Posterior cingulate gyrus (tissue), 11 donors: ENCODE results near the gene MIB2.

ENCODE experiments used
- DNase-seq, 10 donors: peaks; one replicate each; pipeline versions ENCODE4 v3.0.0 to v3.0.0-alpha.2; 2020 to 2021; ENCODE audit warnings: mixed read lengths in 3 of 10
- intact Hi-C: fragments of 100-400 bp; cut with DNase I; formaldehyde crosslinking; loops from one replicate; pipeline ENCODE4 v1.15.1; 2023

The MIB2 gene

DNA sequence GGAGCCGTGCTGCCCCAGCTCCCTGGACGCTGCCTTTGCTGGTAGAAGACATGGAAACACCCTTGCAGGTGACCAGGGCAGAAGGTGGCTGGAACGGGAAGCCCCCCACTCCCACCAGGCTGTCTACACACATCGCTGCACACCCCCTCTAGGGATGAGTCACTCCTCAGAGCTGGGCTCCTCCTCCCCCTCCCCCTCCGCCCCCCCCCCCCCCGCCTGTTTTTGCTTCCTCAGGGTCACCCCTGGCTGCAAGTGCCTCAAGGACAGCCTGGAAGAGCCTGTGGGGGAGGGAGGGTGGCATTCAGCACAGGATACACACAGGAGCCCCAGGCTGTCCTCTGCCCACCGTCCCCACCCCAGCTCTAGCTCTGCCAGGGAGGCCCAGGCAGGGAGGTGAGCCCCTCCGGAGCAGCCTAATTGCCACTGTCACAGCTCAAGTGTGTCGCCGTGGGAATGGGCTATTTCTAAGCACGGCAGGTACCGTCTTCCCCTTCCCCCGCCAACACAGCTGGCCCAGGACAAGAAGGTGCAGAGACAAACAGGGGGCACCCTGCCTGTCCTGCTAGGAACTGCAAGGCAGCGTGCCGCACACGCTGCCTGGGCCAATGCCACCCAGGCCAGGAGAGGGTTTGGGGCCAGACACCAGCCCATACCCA is 17.9 kb upstream of the MIB2 start:
- DNase-seq: peak in 3 of 10 donors; percentile 29 to 74 (median 61)
- intact Hi-C loops: no loop called here

DNA sequence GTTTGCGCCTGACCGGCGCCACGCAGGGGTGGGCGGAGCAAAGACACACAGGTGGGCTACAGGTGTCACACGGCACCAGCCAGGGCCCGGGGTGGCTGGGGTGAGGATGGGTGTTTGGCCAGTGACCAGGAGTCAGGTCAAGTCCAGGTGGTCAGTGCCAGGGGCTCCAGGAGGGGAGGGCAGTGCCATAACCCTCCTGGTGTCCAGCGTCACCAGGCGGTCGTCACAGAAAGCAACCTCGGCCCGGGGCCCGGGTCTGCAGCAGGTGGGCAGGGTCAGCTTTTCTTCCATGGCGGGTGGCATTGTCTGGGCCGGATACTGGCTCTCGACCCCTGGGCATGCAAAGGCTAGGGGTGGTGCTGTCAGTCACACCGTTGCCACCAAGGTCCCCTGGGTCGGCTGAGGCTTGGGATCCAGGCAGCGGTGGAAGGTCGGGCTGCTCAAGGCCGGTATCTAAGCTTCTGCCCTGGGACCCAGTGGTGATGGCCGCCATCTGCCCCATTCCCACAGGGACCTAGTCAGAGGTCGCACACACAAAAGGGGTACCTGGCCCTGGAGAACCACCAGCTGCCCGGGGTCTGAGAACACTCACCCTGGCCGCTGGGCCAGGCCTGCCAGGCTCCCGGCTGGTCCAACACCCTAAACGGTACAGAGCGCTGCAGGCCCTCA is 17.1 kb upstream of the MIB2 start:
- peak in 3 of 10 donors; percentile 65 to 70 (median 69) for DNase-seq
- intact Hi-C loops: no loop called here

DNA sequence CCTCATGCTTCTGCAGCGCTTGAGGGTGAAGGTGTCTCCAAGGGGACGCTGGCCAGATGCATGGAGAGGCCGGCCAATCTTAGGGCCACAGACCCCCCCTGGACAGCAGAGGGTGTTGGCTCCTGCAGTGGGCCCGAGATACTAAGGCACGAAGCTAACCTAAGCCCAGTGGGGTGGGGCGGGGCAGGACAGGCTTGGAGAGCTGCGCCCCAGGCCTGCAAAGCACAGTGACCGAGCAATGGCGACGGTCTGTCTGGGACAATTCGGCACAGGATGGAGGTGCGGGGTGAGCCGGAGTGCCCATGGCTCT is 16.6 kb upstream of the MIB2 start:
- DNase-seq: no peak
- intact Hi-C loops: no loop called here

DNA sequence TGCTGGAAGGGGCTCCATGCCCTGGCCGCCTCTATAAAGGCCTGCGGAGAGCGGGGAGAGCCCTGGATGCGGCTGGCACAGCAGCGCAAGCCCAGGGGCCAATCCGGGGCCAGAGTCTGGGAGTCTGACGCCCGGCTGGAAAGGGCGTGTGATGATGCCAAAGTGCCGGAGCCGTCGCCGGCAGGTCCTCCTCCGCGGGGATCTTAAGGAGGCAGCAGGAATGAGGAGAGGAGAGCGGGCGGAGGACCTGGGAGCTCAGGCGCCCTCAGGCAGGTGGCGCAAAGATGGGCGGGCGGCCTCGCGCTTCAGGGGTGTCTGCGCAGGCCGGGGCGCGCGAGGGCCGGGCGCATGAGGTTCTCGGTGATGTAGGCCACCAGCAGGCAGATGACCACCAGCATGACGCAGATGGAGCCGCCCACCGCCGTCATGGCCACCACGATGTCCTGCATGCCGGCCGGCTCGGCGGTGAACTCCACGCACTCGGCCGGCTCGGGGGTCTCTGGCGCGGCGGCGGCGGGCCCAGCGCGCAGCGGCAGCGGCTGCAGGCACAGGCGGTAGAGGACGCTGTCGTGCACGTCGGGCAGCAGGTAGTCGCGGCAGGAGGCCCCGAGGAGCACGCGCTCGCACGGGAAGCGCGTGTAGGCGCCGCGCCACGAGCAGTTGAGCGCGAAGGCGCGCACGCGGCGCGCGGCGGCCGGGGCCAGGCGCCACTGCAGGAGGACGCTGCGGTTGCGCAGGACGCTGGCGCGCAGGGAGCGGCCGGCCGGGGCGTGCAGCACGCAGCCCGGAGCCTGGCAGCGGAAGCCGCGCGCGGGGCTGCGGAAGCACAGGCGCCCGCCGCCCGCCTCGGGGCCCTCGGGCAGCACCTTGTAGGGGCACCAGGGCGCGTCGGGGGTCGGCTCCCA is 16.0 kb upstream of the MIB2 start:
- peak in 3 of 10 donors; percentile 81 to 90 (median 85) for DNase-seq
- intact Hi-C loops: no loop called here

DNA sequence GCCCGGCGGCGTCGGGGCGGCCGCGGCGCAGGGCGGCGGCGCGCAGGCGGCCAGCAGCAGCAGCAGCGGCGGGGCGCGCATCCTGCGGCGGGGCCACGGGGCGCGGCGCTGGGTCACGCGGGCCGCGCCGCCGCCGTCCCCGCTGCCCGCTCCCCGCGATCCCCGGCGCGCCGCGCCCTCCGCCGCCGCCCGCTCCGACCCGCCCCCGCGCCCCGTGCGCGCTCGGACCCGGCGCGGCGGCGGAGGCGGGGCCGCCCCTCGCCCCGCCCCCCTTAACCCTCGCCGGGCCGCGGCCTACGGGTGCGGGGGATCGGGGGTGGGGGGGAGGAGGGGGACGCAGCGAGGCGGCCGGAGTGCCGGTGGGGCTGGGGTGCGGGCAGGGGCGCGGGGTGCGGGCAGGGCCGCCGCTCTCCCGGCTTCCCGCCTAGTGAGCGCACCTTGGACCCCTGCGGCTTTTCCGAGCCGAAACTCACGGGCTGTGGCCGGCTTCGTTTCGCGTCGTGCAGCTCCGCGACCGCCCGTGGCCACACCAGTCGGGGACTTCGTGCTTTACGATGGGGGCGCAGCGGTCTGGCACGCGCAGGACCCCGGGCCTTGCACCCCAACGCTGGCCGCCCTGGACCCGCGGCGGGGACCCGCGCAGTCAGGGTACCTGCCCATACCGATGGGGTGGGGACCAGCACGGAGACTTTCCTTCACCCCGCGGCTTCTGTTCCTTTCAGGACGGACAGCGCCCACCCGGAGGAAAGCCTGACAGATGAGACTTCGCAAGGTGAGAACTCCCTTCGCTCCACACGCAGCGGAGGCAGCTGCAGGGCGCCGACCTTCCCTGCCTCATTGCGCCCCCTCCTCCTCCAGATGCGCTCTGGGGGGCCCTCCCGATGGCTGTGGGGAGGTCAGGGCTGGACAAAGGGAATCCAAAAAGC is 15.1 kb upstream of the MIB2 start, which contains the start of gene FNDC10:
Gene FNDC10, minus strand, starts transcription at position 201 of the 926 bp plus-strand sequence. Its CDS starts 120 bp downstream, at position 81.
- intact Hi-C loops: no loop called here
- peak in 3 of 10 donors; percentile 72 to 83 (median 79) for DNase-seq

DNA sequence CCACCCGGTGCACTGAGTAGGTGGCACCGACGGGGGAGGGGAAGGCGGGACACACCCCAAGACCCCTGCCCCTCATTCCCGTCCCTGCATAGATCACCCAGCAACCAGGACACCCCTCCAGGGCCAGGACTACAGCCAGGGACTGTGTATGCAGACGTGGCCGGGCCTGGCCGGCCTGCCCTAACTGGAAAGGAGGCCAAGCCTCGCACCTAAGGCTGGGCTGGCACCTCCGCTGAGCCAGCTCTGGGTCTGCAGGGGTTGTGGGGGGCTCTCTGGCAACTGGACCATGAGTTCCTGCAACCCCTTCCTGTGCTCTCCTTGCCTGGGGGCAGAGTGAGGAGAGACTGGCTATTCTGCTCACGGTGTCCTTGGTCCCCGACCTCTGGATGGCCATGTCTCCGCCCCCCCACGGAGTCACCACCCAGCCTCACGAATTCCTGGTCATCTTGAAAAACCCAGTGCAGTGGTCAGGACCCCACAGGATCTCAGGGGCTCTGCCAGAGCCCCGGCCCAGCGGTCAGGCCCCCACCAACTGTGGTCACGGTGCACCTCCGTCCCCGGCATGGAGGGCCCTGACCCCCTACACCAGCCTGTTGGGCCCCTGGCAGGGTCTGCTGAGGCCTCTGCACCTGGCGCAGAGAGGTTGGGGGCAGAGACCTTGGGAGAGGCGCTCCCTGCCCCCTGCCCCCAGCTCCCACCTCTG is 14.3 kb upstream of the MIB2 start:
- intact Hi-C loops: no loop called here
- peak in 3 of 10 donors; percentile 57 to 79 (median 78) for DNase-seq

DNA sequence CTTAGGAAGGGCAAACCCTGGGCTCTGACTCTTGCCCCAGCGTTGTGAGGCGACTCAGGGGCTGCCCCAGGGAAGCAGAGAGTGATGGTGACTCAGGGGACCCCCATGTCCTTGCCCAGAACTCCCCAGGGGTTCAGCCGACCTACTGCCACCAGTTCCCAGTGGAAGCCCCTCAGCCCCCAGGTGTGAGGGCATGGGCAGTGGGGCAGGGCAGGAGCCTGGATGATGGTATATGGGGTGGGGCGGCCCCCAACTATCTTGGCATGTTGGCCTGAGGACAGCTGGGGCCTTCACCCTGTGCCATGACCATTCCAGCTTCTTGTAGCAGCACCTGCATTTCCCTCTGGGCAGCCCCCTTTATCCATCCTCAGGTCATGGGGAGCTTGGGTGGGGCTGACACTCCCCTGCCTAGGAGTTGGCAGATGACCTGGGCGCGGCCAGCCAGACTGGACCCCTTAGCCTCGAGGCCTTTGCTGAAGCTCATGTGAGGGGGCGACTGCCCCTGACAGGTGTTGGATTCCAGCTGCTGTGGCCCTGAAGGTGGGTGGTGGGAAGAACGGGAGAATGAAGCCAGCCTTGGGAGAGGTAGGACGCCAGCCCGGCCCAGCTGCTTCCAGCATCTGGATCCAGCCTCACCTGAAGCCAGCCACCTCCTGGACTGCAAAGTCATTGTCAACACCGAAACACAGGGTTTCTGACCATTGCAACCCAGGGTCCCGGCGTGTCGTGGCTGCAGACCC is 13.6 kb upstream of the MIB2 start:
- intact Hi-C loops: no loop called here
- peak in 3 of 10 donors; percentile 52 to 75 (median 59) for DNase-seq

DNA sequence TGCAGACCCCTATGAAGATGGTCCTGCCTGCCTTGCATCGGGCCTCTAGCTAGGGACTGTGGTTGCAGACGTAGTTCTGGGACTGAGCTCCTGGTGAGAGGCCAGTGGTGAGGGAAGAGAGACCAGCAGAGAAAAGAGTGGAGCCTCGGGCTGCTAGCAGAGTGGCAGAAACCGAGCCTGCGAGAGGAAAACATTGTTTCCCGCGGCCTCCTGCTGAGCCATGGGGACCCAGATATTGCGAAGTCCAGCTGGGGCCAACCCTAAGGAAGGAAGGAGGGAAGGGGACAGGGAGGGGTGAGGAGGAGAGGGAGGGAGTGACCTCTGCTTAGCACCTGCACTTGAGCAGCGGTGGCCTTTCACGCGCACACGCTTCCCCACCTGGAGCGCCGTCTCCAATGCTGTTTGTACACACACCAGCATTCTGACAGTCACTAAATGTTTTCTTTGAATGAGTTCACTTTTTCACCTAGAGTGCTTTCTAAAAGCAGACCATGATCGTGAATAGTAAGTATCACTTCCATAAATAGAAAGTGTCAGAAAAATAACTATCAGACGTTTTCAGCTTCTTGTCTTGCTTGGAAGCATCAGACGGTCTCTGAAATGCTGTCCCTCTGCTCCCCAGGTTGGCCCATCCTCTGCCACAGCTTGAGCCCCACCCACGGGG is 12.9 kb upstream of the MIB2 start:
- intact Hi-C loops: no loop called here
- peak in 3 of 10 donors; percentile 52 to 67 (median 64) for DNase-seq

DNA sequence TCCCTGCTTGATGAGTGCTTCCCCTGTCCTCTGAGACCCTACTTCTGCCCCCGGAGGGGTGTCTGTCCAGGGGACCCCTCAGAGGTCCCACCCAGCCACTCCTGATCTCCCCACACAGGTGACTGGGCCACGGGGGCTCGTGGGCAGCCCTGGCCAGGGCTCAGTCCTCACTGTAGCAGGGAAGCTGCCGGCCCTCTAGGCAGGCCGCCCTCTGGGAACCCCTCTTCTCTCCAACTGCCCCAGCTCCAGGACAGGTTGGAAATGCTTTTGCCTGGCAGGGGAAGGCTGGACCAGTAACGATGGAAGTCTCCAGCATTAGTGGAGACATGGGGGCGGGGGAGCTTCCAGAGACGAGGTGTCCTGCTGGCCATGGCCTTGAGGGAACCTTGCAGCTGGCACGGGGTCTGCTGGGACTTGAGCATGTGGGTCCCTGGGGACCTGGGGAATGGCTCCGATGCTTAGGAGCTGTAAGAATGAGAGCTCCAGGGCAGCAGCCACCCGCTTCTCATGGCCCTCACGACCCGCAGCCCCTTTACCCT is 12.3 kb upstream of the MIB2 start:
- peak in 2 of 10 donors; percentile 52 to 67 for DNase-seq
- intact Hi-C loops: no loop called here

DNA sequence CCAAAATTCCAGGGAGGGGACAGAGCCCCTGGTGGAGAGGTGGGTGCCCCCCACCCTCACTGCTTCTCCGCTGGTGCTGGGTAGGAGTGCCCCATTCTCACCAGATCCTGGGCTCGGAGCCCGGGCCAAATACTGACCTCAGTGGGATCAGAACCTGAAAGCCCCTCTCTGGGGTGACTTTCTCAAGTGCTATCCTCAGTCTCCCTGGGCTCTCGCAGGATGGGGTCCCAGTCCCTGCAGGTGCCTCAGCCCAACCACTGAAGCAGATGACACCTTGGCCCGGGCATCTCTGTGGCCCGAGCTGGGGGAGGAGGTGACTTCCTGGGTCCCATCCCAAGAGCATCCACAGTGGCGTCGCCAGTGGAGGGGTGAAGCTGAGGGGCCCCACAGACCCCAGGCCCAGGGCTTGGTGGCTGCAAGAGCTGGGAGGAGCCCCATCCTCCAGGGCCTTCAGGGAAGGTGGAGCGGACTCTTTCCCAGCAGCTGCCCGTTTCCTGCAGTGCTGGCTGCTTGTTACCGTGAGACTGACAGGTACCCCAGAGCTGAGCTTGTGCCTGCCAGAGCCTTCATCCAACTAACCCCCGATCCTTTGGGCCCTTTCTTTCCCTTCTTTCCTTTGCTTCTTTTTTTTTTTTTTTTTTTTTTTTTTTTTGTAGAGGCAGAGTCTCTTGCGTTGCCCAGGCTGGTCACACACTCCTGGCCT is 11.5 kb upstream of the MIB2 start:
- intact Hi-C loops: no loop called here
- peak in 3 of 10 donors; percentile 39 to 73 (median 67) for DNase-seq

DNA sequence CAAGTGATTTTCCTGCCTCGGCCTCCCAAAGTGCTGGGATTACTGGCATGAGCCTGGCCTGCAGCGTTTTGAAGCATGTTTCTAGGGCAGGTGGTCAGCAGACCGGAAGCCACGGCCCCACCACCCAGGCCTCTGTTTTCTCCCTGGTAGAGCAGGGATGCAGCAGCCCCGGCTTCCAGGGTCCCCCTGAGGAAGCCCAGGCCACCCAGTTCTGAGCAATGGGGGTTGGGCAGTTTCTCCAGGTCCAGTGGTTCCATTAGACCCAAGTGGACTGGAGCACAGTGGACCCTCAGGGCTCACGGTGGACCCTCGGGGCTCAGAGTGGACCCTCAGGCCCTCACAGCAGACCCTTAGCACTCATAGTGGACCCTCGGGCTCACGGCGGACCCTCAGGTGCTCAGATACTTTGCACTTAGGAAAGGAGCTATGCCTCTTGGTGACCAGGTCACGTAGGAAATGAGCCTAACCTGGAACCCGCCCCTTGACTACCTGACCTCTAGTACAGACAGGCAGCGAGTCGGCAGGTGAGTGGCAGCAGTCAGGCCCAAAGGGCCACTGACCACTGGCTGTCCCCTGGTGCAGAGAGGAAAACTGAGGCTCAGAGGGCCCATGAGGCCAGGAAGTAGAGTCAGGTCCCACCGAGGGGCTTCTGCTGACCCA is 10.8 kb upstream of the MIB2 start:
- intact Hi-C loops: no loop called here
- peak in 3 of 10 donors; percentile 39 to 74 (median 61) for DNase-seq

DNA sequence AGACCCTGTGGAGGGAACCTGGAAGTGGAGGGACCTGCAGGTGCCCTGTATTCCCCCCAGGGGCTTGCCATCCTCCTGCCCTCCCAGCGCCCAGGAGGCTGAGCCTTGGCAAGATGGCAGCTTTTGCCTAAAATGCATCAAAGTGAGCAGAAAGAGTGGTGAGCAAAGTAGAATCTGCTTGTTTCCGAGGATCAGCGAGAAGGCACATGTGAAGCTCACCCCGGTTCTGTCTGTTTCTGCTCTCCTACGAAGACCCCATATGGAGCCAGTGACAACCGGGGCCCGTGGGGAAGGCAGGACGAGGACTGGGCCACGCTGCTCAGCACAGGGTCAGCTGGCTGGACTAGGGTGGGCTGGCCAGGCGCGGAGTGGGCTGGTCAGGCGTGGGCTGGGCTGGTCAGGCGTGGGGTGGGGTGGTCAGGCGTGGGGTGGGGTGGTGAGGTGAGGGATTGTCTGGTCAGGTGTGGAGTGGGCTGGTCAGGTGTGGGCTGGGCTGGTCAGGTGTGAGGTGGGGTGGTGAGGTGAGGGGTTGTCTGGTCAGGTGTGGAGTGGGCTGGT is 10.2 kb upstream of the MIB2 start:
- peak in 3 of 10 donors; percentile 45 to 60 (median 59) for DNase-seq

DNA sequence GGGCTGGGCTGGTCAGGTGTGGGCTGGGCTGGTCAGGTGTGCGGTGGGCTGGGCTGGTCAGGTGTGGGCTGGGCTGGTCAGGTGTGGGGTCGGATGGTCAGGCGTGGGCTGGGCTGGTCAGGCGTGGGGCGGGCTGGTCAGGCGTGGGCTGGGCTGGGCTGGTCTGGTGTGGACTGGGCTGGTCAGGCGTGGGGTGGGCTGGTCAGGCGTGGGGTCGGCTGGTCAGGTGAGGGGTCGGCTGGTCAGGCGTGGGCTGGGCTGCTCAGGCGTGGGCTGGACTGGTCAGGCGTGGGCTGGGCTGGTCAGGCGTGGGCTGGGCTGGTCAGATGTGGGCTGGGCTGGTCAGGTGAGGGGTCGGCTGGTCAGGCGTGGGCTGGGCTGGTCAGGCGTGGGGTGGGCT is 9.6 kb upstream of the MIB2 start:
- intact Hi-C loops: no loop called here
- peak in 3 of 10 donors; percentile 34 to 76 (median 59) for DNase-seq

More for the DNA sequence above, 10.2 kb upstream of the MIB2 start:
- intact Hi-C loops: no loop called here

DNA sequence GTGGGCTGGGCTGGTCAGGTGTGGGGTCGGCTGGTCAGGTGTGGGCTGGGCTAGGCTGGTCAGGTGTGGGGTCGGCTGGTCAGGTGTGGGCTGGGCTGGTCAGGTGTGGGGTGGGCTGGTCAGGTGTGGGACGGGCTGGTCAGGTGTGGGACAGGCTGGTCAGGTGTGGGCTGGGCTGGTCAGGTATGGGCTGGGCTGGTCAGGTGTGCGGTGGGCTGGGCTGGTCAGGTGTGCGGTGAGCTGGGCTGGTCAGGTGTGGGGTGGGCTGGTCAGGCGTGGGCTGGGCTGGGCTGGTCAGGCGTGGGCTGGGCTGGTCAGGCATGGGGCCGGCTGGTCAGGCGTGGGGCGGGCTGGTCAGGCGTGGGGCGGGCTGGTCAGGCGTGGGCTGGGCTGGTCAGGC is 9.1 kb upstream of the MIB2 start:
- intact Hi-C loops: no loop called here
- DNase-seq: peak in 2 of 10 donors; percentile 53

DNA sequence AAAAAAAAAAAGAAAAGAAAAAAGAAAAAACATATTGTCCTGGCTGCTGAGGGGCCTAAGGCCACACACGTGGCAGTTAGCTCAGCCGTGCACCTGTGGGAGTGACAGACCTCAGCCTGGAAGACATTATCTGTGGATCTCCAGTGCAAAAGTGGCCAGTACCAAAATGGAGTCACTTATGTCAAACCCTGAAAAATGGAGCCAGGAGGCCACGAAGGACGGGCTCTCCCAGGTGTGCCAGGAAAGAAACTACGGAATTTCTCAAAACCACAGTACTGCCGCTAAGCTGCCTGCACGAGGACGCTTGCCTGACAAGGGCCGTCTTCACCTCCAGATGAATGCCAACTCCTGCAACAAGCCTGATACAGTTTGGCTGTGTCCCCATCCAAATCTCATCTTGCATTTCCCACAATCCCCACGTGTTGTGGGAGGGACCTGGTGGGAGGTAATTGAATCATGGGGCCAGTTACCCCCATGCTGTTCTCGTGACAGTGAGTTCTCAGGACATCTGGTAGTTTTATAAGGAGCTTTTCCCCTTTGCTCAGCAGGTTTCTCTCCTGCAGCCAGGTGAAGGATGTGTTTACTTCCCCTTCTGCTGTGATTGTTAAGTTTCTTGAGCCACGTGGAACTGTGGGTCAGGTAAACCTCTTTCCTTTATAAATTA is 5.3 kb upstream of the MIB2 start:
- intact Hi-C loops: no loop called here

DNA sequence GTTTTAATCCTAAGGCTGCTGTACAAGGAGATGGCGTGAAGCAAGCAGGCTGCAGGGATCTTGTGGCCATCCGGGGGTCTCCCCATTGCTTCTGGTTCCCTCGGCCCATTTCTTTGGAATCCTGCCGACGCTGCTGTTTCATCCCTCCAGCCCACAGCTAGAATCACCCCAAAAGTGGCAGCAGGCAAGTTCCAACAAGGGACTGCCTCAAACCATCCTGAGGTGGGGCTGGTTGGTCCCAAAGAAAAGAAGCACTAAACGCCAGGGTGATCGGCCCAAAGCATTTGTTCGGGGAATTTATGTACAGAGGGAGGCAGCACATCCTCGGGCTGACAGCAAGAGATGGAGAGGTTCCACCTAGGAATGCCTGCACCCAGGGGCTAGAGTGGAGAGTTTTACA is 4.5 kb upstream of the MIB2 start:
- DNase-seq: peak in 1 of 10 donors; percentile 53
- intact Hi-C loops: no loop called here

More for the DNA sequence above, 5.3 kb upstream of the MIB2 start:
- DNase-seq: peak in 2 of 10 donors; percentile 5 to 33
